NCI-H748 treated with DMSO at 0.1 percent for 48 hours (cell line): ENCODE measurements around the gene GPI.
"Not testable (repeated sequence)": the region's sequence is repeated elsewhere in the genome, so short reads cannot be mapped to it uniquely, and the experiment has no call there.

Experiments
- DNase-seq: peaks from one replicate; lab custom pipeline; 2025; lab: John Stamatoyannopoulos, UW

The GPI gene

GRCh38 chr19:34367624-34367957 is 2.6 kb downstream of the GPI start:
- no peak for DNase-seq

GRCh38 chr19:34368338-34368737 is 3.3 kb downstream of the GPI start:
- no peak for DNase-seq

- DNase-seq: not testable (repeated sequence)
These were observed 4.2 kb downstream of the GPI start for GRCh38 chr19:34369166-34369565.

- DNase-seq: no peak
These were observed 5.1 kb downstream of the GPI start for GRCh38 chr19:34370117-34370516.

- DNase-seq: no peak
These were observed 6.0 kb downstream of the GPI start for GRCh38 chr19:34370983-34371382.

GRCh38 chr19:34373601-34374288 is 8.7 kb downstream of the GPI start:
- DNase-seq: no peak

GRCh38 chr19:34375598-34375997 is 10.6 kb downstream of the GPI start:
- no peak for DNase-seq

- no peak for DNase-seq
These were observed 15.7 kb downstream of the GPI start for GRCh38 chr19:34380639-34381241.

GRCh38 chr19:34381399-34382251 is 16.6 kb downstream of the GPI start:
- no peak for DNase-seq

- DNase-seq: no peak
These were observed 17.5 kb downstream of the GPI start for GRCh38 chr19:34382471-34382870.

- DNase-seq: no peak
These were observed 18.6 kb downstream of the GPI start for GRCh38 chr19:34383599-34383998.

GRCh38 chr19:34386645-34387445 is 21.8 kb downstream of the GPI start:
- DNase-seq: no peak

- DNase-seq: no peak
These were observed 22.4 kb downstream of the GPI start for GRCh38 chr19:34387446-34387810.

GRCh38 chr19:34388745-34389144 is 23.7 kb downstream of the GPI start:
- not testable (repeated sequence) for DNase-seq

GRCh38 chr19:34391813-34392212 is 26.8 kb downstream of the GPI start:
- no peak for DNase-seq

- DNase-seq: no peak
These were observed 28.0 kb downstream of the GPI start for GRCh38 chr19:34393031-34393430.

- no peak for DNase-seq
These were observed 28.6 kb downstream of the GPI start for GRCh38 chr19:34393629-34394028.

- DNase-seq: no peak
These were observed 32.9 kb downstream of the GPI start for GRCh38 chr19:34397853-34398252.

GRCh38 chr19:34399886-34400285 is 34.9 kb downstream of the GPI start:
- no peak for DNase-seq

GRCh38 chr19:34400844-34401243 is 35.8 kb downstream of the GPI start:
- DNase-seq: not testable (repeated sequence)

- no peak for DNase-seq
These were observed 37.1 kb downstream of the GPI start for GRCh38 chr19:34402074-34402600.

GRCh38 chr19:34403784-34404108 is 38.8 kb downstream of the GPI start:
- DNase-seq: no peak
